Germinal center (tissue), 1 donor: ENCODE data around the gene ZNF22.

Experiments
- DNase-seq: peaks from one replicate; pipeline ENCODE4 v3.0.0; 2012; ENCODE audit warnings: mixed read lengths, low spot score

ZNF22 gene

DNA sequence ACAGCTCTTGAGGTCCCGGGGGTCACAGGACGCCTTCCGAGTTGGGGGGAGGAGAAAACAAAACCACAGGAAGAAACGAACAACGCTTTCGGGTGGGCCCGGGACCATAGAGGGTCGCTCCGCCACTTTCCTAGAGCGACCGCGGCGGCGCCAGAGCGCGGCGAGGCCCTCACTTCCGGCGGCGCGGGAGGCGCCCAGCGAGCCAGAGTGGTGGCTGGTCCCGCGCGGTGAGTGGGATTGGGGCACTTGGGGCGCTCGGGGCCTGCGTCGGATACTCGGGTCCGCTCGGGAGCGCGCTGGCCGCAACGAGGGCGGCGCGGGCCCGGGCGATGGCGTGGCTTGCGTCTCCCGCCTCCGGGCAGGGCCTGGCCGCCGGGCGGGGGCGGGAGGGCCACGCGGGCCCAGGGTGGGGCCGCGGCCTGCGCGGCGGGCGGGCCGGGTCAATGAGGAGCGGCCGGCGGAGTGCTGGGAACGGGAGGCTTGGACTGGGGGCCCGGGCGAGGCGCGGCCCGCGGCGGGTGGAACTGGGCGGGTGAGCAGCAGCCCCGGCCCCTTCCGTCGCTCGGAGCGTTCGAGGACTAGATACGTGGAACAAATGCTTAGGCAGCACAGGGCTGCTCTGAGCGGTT is at the start of gene ZNF22:
Gene ZNF22 (plus strand): TSS at position 172 of the 629 bp plus-strand sequence. CDS start 2,446 bp downstream, outside the sequence.
- DNase-seq: peak; percentile 78

DNA sequence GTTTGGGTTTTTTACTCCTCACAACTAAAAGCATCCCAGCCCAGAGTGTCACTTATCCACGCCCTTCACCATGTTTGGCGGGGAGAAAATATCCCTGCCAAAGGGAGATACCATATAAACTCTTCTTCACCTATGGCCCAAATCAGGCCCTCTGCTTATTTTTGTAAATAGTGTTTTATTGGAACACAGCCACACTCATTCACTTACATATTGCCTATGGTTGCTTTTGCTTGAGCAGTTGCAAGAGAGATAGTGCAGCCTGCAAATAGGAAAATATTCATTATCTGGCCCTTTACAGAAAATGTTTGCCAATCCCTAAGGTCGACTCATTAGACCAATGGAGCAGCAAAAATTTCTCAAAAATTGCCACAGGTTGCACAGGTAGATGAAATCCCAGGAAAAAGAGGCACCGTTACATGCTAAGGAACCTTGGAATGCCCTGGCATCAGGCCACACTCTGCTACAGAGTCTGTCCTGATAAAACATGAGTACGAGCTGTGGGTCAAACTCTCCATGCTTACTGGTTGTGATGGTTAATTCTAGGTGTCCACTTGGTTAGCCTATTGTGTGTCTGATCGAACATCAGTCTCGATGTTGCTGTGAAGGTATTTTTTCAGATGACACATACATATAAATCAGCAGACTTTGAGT is 49.0 kb upstream of the ZNF22 start:
- no peak for DNase-seq

DNA sequence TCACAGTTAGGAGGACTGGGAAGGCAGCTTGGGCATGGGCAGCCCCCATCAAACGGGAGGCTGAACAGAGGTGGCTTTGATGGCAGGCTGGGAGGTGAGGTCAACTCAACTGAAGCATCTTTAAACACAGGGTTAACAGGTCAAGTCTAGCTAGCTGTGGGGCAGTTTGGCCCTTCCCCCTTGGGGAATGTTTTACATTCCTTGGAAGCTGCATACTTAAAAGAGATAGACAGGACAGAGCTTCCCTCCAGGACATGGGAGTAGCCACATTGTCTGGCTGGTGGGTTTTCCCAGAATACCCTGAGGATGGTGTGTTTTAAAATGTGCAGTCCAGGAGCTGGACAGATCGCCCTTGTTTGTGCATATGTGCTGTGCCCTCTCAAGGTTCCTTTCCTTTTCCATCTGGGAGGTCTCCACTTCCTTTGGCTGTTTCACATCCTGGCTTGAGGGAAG is 47.9 kb upstream of the ZNF22 start:
- DNase-seq: no peak

DNA sequence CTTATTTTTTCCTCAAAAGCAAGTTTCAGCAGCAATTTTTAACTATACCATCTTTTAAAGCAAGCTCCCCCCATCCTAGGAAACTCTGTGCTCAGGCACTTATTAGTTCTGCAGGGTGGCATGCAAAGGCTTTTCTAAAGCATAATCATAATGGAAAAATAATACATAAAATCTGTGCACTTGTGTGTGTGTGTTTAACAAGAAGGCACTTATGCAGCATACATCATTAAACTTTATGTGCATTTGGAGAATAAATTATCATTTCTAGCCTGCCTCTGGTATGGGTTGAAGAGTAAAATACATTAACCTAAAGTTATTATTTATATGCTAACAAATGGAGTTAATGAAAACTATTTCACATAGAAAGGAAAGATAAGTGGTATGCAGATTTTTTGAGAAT is 46.7 kb upstream of the ZNF22 start:
- DNase-seq: no peak

DNA sequence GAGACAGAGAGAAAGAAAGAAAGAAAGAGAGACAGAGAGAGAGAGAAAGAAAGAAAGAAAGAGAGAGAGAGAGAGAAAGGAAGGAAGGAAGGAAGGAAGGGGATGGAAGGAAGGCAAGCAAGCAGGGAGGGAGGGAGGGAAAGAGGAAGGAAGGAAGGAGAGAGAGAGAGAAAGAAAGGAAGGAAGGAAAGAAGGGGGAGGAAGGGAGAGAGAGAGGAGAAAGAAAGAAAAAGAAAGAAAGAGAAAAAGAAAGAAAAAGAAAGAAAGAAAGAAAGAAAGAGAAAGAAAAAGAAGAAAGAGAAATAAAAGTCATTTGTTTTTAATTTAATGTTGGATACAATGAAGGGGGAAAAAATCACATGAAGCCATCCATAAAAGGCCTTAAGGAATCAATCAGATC is 45.8 kb upstream of the ZNF22 start:
- no peak for DNase-seq

DNA sequence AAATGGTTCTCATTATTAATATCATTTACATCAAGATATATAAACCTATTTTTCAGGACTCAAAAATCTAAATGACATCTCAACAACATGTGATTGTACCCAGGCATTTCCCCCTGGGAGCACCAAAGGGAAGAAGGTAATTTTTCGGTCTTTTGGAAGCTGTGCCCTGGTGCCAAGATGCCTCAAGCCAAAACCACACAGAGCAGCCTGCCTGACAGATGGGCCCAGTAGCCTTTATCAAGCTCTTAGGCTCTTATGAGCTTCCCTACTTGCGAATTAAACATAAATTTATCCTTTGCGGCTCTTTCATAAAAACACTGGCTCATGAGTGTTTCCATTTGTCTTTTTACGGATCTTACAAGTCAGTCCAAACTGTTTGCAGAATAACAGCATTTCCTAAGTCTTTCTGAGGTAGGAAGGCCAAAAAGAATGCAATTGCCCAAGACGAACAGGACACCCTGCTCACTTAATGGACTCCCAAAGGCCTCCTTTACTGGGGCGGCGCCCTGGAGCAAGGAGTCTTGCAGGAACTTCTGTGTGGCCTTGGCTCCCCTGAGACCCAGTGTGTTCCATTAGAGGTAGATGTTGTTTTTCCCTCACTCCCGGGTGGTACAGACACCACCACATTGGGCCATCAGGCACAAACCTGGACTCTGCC is 45.2 kb upstream of the ZNF22 start:
- no peak for DNase-seq

DNA sequence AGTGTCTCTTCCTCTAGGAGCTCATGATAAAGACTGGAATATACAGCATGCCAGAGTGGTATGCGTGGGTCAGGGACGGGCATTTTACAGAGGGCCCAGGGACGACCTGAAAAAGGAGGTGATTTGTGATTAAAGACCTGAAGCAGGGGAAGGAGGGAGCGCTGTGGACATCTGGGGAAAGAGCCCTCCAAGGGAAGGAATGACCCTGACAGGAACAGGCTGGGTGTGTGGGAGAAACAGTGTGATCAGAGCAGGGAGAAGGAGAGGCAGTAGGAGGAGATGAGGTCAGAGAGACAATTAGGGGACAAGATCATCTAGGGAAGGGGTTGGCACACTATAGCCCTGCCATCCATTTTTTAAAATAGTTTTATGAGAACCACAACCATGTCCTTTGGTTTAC is 44.5 kb upstream of the ZNF22 start:
- DNase-seq: no peak

DNA sequence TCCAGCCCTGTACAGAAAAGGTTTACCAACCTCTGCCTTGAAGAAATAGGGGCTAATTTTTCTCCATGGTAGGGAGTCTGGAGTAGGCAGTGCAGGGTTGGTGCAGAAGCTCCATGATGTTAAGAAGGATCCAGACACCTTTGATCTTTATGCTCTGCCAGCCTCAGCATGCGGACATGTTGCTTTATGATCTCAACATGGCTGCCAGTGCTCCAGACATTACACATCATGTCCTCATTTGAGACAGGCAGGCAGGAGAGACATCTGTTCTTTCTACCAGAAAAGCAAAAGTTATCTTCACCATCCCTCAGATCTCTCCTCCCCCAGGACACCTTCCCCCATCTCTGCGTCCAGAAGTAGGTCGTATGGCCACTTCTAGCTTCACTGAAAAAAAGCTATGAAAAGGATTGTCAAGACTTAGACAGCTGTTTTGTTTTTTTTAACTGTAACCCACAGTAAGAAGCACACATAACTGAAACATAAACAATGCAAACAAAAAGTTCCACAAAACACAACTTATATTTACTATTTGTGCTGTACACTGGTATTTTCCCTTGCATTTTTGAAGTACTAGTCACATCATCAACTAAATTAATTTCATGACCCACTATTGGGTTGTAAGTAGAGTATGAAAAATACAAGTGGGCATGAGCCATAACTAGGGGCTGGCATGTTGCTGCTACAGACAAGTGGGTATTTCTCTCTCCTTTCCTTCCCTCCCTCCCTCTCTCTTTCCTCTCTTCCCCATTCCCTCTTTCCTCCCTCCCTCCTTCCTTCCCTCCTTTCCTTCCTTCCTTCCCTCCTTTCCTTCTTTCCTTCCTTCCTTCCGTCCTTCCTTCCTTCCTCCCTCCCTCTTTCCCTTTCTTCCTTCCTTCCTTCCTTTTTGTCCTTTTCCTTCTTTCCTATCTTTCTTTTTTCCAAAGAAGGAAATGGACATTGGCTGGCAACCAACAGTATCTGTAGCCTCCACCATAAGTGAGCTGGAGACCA is 43.7 kb upstream of the ZNF22 start:
- DNase-seq: no peak

DNA sequence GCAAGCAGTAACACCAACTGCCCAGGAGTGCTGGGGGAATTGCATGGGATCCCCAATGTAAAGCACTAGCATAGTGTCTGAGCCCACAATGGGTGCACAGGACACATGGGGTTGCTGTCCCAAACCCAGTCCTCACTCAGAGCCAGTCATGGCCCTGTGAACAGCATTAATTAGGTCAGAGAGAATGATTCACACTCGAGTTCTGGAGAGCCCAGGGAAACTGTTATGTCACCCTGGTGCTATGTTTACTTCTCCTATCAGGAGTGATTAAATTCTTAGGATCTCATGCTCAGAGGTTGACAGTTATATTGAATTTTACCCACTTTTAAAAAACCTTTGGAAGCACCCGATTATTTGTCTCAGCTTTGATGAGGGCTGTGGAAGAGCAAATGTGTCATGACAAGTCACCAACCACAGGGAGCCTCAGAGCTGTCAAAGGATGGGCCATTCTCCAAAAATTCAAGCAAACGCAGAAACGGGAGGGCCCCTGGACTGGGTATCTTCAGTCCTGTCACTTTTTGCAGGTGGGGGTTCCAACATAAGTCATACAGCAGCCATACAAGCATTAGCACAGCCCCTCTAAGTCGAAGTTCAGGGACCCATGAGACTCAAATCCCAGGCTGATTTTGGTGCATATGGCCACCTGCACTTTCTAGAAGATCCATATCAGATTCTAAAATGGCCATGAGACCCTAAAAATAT is 42.4 kb upstream of the ZNF22 start:
- DNase-seq: no peak

DNA sequence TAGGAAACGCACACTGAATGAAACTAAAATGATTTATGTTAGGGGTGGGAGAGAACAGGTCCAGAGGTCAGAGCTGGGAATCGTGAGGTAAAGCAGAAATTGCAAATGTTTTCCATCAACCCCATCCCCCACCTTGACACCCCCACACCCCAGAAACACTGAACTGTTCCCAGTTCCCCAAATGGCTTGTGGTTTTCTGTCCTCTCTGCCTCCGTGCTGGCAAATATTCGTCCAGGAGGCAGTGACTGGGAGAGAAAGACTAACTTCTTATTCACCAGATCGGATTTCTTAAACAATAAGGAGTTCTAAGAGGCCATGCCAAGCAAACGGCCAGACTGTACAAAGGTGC is 41.9 kb upstream of the ZNF22 start:
- no peak for DNase-seq

DNA sequence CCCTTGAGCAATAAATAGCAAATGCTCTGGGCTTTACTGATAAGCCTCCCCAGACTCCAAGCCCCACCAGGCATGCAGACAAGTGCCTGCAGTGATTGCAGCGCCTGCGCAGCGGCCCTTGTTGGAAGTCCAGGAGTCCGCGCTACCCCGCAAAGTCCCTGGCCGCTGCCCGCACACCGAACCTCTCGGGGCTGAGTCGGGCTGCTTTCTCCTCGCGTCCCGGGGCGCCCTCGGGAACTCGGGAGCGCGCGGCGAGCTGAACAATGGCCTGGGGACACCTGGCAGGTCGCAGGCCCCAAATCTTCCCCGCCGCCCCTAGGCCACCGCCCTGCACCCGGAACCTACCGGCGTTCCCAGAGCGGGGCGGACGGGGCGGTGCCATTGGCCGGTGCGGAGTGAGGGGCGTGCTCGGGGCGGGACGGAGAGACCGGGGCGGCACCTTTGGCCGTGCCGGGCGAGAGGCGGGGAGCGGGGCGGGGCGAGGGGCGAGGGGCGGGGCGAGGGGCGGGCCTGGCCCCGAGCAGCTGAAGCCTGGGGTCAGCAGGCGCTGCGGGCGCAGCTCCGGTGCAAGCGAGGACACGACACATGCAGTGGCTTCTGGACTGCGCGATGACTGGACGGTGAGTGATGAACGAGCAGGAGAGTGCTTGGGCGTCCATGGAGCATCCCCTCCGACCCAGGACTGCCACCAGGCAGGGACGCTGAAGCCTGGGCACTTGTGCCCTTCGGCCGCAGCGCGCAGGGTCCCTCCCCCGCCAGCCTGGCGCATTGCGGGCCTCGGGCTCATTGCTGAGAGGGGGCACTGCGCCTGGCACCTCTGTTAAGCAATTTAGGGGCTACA is 41.3 kb upstream of the ZNF22 start, which contains the start of gene RASSF4:
Gene RASSF4 (plus strand): TSS at position 556 of the 841 bp plus-strand sequence. CDS start 10,401 bp downstream, outside the sequence.
- DNase-seq: peak; percentile 97

DNA sequence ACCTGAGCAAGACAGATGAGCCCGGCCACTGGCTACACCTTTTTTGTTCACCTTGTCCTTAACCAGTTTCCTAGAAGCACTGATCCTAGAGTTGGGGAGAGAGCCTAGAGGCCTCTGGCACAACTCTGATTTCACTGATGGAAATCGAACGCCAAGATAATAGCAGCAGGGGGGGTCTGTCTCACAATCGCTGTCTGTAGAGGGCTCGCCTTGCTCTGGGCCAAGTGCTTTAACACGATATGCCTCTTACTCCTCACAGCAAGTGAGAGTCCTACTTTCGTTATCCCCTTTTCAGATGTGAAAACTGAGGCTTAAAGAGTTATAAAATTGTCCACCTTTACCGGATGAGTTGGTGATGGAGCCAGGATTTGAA is 40.6 kb upstream of the ZNF22 start:
- DNase-seq: no peak

DNA sequence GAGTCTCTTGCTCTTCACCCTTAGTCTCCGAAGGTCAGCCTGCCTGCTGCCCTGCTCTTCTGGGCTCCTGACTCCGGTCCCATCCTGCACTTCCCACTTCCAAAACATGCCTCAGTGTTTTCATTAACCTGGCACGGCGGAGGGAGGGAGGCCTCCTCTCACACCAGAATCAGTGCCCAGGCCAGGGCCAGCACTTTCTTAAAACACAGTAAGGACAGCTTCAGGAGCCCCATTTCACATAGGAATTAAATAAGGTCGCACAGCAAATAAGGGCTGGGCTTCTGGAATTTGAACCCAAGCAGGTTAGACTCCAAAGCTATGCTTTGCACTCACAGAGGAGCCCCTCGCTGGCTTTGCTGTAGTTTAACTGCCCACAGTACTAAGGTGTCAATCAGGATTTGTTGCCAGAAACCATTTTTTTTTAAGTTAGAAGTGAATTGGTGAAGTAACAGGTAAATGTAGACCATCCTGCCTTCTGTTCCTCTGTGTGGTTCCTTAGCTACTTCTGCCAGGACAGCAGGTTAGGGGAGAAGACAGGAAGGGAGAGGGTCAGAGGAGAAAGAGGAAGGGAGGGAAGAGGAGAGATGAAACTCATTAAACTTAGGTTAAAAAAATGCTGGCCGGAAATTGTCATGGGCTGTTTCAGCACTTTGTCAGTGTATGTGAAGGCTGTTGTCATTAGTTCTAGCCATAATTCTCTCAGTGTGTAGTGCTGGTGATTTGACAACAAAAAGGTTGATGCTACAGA is 40.1 kb upstream of the ZNF22 start:
- no peak for DNase-seq

DNA sequence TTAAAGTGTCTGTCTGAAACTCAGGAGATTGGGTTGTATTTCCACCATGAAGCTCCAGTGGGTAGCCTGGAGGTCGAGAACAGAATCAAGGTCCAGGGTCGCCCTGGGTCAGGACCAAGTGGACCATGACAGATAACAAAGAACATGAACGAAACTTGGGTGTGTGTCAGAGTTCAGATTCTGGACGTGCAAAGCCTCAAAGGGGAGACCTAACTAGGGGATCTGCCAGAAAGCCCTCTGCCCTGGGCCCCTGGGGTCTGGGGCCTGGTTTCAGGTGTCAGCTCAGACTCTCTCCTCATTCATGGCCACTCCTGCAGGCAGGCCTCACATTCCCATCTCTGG is 39.5 kb upstream of the ZNF22 start:
- no peak for DNase-seq

DNA sequence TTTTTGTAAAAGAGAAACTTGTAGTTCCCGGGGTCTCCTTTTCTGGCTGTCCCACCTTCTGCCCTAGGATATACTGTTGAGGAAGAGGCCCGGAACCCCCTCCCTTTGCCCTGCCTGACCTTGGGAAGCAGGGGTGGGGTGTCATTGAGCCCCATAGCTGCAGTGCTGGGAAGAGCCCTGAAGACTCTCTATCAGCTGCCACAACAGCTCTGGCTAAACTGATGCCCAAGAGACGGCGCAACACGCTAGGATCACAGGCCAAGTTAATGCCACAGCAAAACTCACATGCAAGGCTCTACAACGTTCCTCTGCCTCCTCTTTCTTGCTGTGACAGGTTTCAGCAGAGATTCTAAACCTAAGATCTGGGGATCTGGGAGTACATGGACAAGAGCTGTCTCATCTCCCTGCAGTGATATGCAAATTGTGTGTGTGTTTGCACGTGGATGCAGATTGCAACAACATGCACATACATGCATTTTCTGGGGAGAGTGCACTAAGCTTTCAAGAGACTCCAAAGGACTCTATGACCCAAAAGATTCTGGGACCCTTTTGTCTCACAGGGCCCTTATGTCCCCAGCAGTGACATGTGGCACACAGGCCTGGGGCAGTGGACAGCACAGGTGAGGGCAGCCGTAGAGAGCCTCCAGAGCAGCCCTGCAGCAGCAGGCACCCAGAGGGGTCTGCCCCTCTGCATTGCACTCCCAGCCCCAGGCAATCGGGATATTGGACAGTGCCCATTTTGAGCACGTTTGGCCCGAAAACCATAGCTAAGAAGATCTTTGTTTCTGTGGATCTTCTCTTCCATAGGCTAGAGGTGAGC is 38.6 kb upstream of the ZNF22 start:
- no peak for DNase-seq

DNA sequence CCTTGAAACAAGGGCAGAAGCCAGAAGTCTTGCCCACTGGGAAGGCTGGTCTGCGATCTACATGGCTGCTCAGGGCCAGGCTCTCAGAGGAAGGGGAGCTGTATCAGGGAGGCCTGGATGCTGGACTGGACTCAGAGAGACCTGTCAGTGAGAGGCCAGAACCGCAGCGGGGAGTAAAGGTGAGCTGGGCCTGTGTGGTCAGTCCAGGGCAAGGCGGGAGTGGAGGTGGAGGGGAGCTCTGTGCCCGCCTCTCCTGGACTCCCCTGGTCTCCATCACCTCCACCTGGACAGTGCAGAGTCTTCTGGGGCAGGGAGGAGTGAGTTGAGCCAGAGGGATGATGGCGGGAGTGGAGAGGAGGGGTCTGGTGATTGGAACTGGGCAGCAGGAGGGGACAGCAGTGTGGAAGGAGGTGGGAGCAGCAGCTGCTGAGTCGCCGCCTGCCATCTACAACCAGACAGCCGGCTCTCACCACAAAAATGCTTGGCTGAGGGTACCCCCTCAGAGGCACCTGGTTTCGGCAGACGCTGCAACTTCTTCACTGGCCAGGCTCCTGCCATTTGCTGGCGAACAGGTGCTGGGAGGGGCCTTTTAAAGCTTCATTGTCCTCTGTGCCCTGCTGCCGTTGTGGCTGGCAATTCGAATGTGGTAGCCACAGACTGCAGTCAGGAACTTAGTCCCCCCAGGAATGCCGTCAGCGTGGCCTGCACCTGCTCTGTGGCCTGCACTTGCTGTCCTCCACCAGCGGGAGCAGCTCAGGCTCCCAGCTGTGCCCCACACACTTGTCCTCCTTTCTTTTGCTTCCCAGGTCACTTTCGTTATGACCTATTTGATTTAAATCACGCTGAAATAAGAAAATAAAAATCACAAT is 37.6 kb upstream of the ZNF22 start:
- peak; percentile 18 for DNase-seq

DNA sequence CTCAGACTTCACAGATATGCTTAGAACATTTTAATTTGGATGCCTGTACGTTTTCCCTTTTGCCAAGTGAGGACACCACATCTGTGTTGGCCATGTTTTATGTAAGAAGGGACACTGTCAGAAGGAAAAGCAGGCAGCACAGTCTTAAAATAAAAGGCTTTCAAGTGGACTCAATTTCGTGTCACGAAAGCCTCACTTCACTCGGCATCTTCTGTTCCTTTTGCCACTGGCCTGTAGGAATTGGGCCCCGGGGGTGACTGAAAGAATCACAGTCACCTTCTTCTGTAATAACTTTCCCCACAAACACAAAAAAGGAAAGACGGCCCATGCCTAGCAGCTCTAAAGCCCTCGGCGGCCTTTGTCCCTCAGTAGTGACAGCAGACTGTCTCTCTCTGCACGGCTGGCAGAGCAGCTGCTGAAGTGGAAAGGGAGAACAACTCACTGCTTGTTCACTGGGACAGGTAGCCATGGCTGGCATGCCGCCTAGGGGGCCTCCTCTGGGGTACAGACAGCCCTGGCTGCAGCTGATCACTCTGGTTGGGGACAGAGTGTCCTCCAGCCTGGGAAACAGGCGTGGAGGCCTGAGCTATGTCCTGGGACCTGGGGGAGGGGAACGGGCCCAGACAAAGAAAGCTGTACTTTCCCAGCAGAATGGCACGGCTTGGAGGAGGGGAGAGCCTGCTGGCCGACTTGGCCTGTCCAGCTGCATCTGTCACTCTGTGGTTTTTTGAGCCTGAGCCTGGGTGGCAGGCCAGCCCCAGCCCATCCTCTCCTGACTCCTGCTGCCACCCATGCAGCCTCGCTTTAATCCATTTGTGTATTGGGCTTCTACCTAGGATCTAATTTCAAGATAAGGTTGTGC is 36.7 kb upstream of the ZNF22 start:
- DNase-seq: peak; percentile 50
